CD4-positive, alpha-beta T cell treated with Interleukin-2 at 100 ng/mL for 4 hours (primary cell): ENCODE results near the gene ERICH4.

ENCODE experiments used
- DNase-seq: peaks from one replicate; pipeline ENCODE4 v3.0.0-alpha.2; 2020; ENCODE audit warnings: low spot score

ERICH4 gene

DNA sequence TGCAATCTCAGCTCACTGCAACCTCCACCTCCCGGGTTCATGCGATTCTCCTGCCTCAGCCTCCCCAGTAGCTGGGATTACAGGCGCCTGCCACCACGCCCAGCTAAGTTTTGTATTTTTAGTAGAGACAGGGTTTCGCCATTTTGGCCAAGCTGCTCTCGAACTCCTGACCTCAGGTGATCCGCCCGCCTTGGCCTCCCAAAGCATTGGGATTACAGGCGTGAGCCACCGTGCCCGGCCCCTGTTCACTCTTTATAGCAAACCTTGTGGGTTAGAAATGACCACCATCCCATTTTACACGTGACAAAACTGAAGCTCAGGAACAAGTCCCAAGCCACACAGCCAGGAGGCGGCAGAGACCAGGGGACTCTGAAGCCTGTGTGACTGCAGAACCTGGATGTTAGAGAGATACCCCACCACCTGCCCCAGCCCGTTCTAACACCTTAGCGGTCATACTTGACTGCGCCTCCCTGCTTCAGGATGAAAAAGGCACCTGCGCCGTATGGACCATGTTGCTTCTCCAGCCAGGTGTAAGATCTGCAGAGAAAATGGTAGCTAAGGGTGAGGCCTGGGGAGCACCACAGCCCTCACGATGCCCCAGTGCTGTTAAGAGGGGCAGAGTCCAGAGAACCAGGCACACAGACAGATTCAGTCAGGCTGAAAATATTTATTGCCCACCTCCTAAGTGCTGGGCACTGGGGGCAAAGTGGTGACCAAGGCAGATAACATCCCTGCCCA is 6.9 kb upstream of the ERICH4 start:
- no peak for DNase-seq

DNA sequence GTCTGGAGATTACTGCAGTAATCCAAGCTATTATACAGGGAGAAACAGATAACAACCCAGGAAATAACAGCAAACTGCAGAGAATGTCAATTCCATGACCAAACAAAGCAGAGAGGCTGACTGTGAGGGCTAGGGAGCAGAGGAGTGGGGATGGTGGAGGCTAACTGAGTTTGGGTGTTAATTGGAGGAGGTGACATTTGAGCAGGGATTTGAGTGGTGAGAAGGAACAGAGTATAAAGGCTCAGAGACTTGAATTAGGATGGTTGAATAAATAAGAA is 6.3 kb upstream of the ERICH4 start:
- DNase-seq = no peak

DNA sequence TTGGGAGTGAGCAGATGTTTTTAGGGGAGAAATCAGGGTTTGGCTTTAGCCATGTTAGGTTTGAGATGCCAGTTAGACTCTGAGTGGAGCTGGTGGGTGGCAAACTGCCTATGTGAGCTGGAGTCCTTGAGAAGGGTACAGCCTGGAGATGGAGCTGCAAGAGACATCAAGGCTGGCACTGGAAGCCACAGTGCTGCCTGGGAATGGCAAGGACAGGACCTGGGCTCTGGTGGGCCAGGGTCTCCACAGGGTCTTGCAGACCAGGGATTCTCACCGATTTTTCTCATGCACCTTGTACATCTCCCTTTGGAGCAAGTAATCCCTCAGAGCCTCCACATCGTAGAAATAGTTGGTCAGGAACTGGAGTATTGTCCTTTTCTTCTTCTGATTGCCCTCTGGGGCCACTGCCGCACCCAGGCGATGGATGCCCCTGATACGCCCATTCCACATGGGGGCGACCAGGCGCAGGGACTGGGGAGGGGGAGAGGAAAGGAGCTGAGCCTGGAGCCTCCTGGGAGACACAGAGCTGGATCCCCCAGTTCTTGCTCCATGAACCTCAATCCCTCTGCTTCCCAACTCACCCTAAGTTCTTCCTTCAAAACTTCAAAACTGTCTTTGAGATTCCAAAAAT is 4.9 kb upstream of the ERICH4 start:
- no peak for DNase-seq

DNA sequence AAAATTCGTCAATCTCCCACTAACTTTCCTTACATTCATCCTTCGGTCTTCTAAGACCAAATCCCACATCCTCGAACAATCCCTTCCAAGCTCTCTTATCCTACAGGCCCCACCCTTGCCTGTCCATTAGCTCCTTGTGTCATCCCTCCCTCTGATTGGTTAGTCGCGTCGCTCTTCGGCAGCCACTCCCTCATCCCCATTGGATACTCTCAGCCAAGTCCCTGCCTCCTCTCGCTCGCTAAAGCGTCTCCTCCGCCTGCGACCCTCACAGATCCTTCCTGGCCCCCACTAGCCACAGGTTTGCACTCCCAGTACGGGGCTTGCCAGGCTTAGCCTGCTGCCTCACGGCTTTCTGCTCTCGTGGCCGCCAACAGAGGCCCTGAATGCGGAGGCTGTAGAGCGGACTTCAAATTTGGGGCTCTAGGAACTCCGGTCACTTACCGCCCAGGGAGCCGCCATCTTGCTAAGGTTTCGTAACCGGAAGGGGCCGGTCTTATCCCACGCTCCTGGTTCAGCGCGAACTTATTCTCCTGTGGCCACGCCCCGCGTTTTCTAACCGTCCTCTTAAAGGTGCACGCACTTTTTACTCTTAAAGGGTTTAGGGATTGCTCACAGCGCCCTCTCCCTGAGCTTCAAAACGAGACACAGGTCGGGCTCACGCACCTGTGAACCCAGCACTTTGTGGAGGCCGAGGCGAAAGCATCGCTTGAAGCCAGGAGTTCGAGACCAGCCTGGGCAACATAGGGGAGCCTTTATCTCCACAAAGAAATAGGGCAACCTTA is 3.3 kb upstream of the ERICH4 start, which contains the start of gene DMAC2:
Gene DMAC2 (minus strand): TSS at position 472 of the 782 bp plus-strand sequence. CDS start 13 bp downstream, at position 459.
- DNase-seq = peak; percentile 96

DNA sequence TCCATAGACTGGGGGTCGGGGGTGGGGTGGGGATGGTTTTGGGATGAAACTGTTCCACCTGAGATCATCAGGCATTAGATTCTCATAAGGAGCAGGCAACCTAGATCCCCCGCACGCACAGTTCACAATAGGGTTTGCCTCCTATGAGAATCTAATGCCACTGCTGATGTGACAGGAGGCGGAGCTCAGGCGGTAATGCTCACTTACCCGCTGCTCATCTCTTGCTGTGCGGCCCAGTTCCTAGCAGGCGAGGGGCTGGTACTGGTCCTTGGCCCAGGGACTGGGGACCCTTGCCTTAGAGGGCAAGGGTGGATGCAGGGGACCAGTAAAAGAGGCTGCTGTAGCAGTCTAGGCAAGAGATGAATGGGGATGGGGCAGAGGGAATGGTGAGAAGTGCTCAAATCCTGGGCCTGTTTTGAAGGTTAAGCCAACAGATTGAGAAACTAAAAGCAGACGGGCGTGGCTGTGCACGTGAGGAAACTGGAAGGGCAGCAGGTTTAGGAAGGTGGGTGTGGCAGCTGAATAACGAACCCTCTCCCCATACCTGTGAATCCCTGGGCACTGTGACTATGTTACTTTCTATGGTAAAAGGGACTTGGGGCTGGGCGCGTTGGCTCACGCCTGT is 1.5 kb upstream of the ERICH4 start:
- DNase-seq = no peak

DNA sequence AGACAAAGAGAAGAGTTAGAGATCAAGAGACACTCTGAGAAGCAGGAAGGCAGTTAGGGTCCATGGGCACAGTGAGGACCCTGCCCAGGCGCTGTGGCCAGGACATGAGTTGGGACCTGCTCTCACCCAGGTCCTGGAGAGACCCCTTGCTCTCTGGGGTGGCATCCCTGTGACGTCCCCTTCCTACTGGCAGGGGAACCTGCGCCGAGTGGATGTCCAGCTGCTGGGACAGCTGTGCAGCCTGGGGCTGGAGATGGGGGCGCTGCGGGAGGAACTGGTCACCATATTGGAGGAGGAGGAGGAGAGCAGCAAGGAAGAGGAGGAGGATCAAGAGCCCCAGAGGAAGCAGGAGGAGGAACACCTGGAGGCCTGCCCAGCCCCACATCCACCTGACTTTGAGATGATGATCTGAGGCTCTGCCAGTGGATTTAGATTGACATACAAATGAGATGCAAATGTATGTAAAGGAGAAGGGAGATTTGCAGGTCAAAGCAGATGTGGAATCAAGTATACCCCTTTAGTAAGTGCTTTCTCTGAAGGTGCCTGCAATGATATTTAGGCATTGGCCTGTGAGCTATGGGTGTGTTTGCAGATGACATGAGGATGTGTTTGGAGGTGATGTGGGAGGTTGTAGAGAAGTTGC is 978 bp downstream of the ERICH4 start:
- no peak for DNase-seq

DNA sequence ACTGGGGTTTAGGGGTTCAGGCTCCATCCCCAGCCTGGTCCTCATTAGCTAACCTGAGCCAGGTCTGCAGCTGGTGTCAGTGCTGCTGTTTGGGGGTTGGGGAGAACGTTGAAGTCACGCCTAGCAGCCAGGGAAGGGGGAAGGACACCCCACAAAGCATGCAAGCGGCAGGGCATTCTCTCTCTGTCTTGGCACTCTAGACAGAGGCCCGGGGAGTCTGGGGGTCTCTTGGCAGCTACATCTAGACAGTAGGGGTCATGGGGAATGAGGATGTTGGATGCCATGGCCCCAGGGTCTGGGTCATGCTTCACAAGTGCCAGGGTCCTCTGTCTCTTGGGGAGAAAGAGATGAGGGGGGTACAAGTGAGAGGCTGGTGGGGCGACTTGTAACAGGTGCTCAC is 2.6 kb downstream of the ERICH4 start:
- no peak for DNase-seq

DNA sequence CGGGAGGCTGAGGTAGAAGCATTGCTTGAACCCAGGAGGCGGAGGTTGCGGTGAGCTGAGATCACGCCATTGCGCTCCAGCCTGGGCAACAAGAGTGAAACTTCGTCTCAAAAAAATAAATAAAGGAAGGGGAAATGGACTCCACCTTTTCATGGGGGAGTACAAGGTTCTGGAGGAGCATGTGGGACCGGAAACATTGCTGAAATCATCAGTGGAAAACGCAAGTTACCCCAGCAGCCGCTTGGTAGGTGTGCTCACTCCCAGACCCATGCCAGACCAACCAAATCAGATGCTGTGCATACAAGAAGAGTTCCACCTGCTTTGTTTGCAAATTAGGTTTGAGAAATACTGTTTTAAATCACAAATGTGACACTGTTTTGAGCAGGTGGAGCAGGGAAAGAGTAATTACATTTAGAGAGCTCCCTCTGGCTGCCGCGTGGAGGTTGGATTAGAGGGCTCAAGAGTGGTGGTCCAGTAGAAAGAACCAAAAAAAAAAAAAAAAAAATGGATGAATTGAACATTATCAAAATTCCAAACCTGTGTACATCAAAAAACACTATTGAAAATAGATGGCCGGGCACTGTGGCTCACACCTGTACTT is 4.9 kb downstream of the ERICH4 start:
- no peak for DNase-seq

DNA sequence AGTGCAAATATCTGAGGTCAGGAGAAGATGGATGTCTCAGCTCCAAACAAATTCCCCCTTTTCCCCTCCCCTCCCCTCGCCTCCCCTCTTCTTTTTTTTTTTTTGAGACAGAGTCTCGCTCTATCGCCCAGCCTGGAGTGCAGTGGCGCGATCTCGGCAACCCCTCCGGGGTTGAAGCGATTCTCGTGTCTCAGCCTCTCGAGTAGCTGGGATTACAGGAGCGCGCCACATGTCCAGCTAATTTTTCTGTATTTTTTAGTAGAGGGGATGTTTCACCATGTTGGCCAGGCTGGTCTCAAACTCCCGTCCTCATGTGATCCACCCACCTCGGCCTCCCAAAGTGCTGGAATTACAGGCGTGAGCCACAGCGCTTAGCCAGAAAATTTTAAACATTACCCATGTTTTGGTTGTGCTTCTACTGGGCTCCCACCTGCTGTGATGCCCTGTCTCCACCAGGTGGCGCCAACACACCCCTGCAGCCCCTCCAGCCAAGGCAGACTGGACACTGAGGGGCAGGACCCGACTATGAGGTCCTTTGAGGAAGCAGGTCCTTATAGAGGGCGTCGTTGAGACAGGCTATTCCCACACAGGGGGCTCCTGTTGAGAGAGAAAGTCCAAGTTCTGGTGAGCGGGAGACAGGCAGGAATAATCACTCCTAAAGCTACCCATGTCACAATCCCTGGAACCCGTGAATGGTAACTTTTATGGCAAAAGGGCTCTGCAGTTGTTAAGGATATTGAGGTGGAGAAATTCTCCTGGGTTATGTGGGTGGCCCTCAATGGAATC is 6.3 kb downstream of the ERICH4 start:
- peak; percentile 72 for DNase-seq

DNA sequence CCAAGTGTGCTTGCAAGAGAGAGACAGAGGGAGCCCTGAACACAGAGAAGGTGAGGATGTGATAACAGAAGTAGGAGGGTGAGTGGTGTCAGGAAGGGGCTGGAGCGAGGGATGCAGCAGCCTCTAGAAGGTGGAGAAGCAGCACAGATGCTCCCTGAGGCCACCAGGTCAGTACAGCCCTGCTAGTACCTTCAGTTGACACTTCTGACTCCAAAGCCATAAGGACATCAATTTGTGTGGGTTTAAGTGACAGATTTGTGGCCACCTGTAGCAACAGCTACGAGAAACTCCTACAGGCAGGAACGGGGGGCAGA is 6.9 kb downstream of the ERICH4 start:
- DNase-seq = no peak

DNA sequence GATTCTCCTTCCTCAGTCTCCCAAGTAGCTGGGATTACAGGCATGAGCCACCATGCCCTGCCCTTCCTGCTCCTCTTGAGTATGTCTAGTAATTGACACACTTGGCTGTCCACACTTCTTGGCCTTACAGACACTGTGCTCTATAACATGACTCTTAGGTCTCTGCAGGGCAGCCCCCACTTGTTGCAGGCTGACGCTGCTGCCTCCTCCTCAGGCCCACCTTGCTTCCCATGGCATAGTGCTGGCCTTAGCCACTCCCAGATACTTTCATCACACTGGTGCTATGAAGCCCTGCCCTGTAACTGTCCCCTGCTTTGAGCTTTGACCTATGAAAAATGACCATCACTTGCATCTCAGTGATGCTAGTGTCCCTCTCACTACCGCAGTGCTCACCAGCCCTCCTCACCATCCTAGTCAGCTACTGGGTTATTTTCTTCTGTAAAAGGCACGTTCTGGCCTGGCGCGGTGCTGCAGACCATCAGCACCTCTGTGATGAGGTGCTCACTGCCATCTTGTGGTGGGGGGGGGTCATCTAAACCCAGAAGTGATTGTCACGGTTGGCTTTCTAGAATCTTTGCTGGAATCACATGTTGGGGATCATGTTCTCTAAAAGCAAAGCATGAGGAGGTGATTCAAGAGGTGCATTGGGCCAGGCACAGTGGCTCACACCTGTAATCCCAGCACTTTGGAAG is 9.8 kb downstream of the ERICH4 start:
- no peak for DNase-seq

DNA sequence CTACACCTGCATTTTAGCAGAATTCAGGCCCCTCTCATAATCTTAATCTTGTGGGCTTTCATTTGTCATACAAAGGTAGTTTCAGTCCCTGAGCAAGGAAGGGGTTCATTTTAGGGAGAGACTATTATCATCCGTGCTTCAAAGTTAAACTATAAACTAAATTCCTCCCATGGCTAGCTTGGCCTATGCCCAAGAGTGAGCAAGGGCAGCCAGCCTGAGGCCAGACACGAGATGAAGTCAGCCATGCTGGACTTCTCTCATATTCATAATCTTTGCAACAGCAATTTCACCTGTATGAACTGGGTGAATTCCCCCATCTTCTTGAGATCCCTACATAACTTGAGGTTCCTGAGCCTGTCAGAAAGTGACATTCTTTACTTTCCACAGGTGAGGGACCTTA is 13.0 kb downstream of the ERICH4 start:
- no peak for DNase-seq

DNA sequence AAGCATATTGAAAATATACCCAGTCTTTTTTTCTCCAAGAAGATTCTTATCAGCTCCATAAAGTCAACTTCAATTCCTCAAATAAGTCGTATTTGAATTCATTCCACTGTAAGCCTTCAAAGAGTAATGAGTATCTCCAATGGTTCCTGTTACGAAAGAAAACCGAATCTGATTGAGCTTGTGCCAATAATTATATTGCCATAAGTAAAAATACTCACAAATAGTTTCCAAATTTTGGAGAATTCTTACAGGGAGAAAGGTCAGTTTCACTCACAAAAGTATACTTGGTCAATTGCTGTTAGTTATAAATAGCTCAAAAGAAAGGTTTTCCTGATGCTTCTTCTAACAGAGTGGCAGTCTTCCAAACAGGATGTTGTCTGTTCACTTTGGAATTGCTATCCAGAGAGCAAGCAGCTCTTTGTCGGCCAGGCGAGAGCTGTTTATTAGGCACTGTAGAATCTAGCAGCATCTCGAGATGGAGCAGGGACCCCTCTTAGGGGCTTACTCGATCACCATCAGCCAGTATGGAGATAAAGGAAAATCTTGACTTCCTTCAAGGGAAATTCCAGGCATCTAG is 13.5 kb downstream of the ERICH4 start:
- DNase-seq = no peak

DNA sequence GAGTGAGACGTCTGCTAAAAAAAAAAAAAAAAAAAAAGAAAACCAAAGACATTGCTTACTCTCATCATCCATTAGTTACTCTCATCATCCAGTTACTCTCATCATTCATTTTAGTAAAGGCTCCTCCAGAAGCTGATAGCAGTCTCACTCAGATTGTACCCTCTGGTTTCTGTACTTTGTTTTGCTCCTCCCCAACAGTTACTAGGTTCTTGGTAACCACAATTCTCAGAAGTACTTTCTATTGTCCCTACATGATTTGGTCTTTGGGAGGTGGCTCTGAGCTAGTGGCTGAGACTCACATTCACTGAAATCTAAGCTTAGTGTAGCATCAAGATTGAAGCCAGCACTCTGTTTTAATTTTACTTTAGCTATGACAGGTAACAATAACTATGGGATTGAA is 14.3 kb downstream of the ERICH4 start:
- peak; percentile 63 for DNase-seq

DNA sequence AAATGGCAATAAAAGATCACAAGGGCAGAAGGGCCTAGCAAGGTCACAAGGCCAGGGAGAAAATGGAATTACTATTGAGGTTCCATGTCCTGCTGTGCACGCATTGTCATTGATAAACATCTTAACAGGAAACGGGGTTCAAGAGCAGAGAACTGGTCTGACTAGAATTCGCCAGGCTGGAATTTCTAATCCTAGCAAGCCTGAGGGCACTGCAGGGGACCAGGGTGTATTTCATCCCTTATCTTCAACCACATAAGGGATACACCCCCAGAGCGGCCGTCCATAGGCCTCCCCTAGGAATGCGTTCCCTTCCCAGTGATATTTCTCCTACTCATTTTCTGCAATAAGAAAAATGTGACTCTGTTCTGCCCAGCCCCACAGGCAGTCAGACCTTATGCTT is 19.5 kb downstream of the ERICH4 start:
- no peak for DNase-seq

DNA sequence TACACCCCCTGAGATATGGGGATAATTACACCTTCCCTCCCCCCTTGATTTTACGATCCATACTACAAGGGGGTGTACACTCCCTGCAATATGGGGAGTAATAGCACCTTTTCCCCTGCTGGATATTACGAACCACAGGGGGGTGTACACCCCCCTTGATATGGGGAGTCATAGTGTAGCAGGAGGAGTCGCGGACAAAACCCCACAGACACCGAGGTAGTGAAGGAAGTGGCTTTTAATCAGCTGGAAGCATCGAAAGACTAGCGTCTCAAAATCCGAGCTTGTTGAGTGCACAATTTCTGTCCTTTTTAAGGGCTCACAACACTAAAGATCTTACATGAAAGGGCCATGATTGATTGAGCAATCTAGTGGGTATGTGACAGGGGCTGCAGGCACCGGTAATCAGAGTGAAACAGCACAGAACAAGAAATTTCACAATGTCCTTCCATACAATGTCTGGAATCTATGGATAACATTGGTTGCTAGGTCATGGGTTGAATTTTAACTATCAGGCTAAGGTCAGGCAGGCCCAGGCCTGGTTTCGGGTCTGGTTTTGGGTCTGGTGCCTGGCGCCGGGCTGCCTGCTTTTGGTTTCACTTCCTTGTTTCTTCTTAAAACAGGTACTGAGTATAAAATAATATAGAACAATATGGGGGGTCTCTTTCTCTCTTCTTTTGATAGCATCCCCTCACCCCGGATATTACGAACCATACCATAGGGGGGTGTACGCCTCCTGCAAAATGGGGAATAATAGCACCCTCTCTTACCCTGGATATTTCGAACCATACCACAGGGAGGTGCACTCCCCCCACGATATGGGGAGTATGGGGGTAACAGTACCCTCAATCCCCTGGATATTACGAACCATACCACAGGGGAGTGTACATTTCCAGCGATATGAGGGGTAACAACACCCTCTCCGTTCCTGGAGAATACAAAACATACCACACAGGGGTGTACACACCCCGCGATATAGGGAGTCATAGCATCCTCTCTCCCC is 20.6 kb downstream of the ERICH4 start:
- DNase-seq = peak; percentile 15

DNA sequence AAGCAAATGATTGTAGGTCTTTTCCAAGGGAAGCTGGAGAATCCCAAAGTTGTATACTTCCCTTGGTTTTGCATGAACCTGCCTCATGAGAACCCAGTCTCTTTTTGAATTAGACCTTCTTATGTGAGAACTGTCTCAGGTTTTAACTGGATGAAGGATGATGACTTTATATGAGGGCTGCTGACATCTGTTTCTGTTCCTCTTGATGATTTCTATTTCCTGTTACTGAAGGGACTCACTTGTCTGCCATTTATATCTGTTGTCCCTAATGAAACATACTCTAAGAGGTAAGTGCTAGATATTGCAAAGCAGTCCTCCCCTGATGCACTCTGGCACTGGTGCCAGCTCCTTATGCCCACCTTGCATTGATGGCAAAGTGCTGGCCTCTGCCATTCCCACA is 33.6 kb downstream of the ERICH4 start:
- DNase-seq = no peak

DNA sequence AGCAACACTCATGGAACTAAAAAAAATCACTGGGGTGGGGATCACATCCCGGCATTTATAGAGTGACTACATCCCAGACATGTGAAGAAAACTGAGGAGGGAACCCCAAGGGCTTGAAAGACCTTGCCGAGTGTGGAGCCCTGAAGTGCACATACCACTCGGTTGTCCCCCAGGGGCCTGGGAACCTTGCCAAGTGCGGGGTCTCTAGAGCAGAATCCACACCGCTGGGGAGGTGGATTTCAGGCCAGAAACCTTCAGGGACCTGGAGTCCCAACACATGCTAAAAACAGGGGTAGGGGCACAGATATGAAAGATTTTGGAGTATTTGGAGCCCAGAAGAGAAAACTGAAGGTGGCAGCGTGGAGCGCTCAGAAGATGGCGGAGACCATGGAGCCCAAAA is 35.2 kb downstream of the ERICH4 start:
- DNase-seq = no peak
